Activated CD8-positive, alpha-beta T cell treated with anti-CD3 and anti-CD28 coated beads for 36 hours (primary cell): ENCODE data around the gene EPB41L2. TPM values are rescaled to one million over a fixed set of nuclear protein-coding genes. Genes with fewer than 3 reads are reported as not detected.

ENCODE experiments used
- ATAC-seq: fragments of 200-7000 bp; cut with Tn5 transposase; one replicate; pipeline ENCODE4 v1.10.0; 2021; ENCODE audit warnings: mild to moderate bottlenecking, moderate library complexity
- CTCF ChIA-PET: fragments of 350-600 bp; sonication (Branson Sonifier 250); formaldehyde crosslinking; loops from one replicate; lab custom pipeline; 2021; ENCODE audit warnings: antibody characterized with exemption; lab: Charles Lee
- POLR2A ChIA-PET: fragments of 350-600 bp; sonication (Branson Sonifier 250); formaldehyde crosslinking; loops from one replicate; lab custom pipeline; 2021; ENCODE audit warnings: antibody characterized with exemption; lab: Charles Lee
- DNase-seq: peaks from one replicate; pipeline ENCODE4 v3.0.0-alpha.2; 2020
- H3K27ac Mint-ChIP-seq: one replicate; pipeline ENCODE4 v1.8.0; 2021; ENCODE audit warnings: mild to moderate bottlenecking, mixed read lengths
- H3K27me3 Mint-ChIP-seq: one replicate; pipeline ENCODE4 v1.8.0; 2021; ENCODE audit warnings: mixed read lengths
- H3K36me3 Mint-ChIP-seq: one replicate; pipeline ENCODE4 v1.8.0; 2021; ENCODE audit warnings: low read depth, mixed read lengths
- H3K4me1 Mint-ChIP-seq: one replicate; pipeline ENCODE4 v1.8.0; 2021; ENCODE audit warnings: low read depth, mixed read lengths
- H3K4me3 Mint-ChIP-seq: one replicate; pipeline ENCODE4 v1.8.0; 2021; ENCODE audit warnings: mild to moderate bottlenecking, moderate library complexity, mixed read lengths
- H3K9me3 Mint-ChIP-seq: one replicate; pipeline ENCODE4 v1.8.0; 2021; ENCODE audit warnings: mixed read lengths
- intact Hi-C: fragments of 100-400 bp; cut with micrococcal nuclease; formaldehyde crosslinking; loops from one replicate; pipeline ENCODE4 v1.10.0; 2022
- total RNA-seq, 2 experiments: library from RNA; stranded (reverse); gene quantifications; one replicate each; pipeline ENCODE4 v1.2.3, GENCODE V29; 2021
- TF ChIP-seq, protein P1 (sequence below): fragments of 200-600 bp; IDR thresholded peaks from one replicate; pipeline ENCODE4 v1.8.0; 2022; ENCODE audit warnings: antibody characterized with exemption, mild to moderate bottlenecking

EPB41L2 gene
- total RNA-seq, 2 experiments from 2014 or later = 30.6 to 33.3 TPM

DNA sequence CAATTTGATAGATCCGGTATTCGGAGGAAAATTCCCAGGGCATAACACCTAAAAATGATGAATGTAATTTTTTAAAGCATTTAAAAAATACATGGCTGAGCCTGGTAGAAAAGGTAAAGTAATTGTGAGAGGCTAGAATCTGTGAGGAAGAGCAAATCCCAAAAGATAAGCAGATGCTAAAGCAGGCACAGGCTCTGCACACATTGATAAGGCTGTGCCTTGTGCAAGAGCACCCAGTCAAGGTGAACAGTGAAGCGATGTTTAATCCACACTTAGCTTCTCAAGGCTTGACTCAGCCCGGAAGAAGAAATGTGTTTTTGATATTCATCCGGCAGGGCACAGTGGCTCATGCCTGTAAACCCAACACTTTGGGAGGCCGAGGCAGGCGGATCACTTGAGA lies 5.1 kb upstream of the EPB41L2 start:
- TF ChIP-seq, protein P1, sequence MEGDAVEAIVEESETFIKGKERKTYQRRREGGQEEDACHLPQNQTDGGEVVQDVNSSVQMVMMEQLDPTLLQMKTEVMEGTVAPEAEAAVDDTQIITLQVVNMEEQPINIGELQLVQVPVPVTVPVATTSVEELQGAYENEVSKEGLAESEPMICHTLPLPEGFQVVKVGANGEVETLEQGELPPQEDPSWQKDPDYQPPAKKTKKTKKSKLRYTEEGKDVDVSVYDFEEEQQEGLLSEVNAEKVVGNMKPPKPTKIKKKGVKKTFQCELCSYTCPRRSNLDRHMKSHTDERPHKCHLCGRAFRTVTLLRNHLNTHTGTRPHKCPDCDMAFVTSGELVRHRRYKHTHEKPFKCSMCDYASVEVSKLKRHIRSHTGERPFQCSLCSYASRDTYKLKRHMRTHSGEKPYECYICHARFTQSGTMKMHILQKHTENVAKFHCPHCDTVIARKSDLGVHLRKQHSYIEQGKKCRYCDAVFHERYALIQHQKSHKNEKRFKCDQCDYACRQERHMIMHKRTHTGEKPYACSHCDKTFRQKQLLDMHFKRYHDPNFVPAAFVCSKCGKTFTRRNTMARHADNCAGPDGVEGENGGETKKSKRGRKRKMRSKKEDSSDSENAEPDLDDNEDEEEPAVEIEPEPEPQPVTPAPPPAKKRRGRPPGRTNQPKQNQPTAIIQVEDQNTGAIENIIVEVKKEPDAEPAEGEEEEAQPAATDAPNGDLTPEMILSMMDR = no peak

DNA sequence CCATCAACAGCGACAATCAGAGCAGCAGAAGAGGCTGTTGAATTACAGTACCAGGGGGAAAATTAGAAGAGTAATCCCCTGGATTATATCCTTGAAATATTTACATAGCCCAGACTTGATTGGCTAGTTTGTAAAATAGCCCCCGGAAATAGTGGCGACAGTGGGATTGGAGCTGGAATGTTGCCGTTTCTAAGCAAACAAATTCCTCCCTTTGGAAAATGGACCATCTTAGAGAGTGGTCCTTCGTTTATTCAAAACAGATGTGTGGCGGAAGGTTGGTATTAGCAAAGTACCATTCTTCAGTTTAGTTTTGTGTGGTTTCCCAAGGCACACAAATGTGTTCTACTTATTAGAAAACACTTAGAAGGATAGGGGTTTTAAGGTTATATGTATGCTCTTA lies 4.5 kb upstream of the EPB41L2 start:
- CTCF ChIA-PET = no interaction called here
- H3K27me3 Mint-ChIP-seq = no peaks in the 10 kb centered on the region
- H3K4me1 Mint-ChIP-seq = peaks cover 7% of the 10 kb centered on the region
- TF ChIP-seq, protein P1 = no peak
- POLR2A ChIA-PET = no interaction called here
- H3K4me3 Mint-ChIP-seq = no peak overlapping the region
- H3K27ac Mint-ChIP-seq = no peak overlapping the region
- no peaks in the 10 kb centered on the region for H3K36me3 Mint-ChIP-seq
- ATAC-seq (no peak), DNase-seq (no peak)
- no peaks in the 10 kb centered on the region for H3K9me3 Mint-ChIP-seq
- intact Hi-C loops = no loop called here

More for the DNA sequence above, 5.1 kb upstream of the EPB41L2 start:
- Mint-ChIP-seq H3K27me3 (no peaks in the 10 kb centered on the region), H3K4me1 (peaks cover 7% of the 10 kb centered on the region), H3K4me3 (no peak overlapping the region), H3K9me3 (no peaks in the 10 kb centered on the region), H3K36me3 (no peaks in the 10 kb centered on the region), H3K27ac (no peak overlapping the region)
- intact Hi-C loops = no loop called here
- ATAC-seq (no peak), DNase-seq (no peak)
- CTCF ChIA-PET = no interaction called here
- POLR2A ChIA-PET = no interaction called here

DNA sequence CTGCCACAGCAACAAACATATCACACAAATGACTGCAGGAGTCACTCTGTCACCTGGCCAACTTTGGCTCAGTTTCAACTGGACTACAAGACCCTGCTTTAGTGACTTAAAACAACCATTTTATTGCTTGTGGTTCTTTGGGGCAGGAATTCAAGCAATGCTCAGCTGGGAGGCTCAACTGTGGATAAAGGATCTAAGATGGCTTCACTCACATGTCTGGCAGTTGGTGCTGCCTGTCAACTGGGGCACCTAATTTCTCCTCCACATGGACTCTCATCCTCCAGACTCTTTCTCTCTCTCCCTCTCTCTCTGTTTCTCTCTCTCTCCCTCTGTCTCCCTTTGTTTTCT lies 2.8 kb upstream of the EPB41L2 start:
- Mint-ChIP-seq H3K4me1 (peaks cover 18% of the 10 kb centered on the region), H3K9me3 (no peaks in the 10 kb centered on the region), H3K27me3 (no peaks in the 10 kb centered on the region), H3K27ac (no peak overlapping the region), H3K36me3 (no peaks in the 10 kb centered on the region), H3K4me3 (no peak overlapping the region)
- POLR2A ChIA-PET = no interaction called here
- CTCF ChIA-PET = no interaction called here
- DNase-seq (no peak), ATAC-seq (no peak)
- TF ChIP-seq, protein P1 = no peak
- intact Hi-C loops = no loop called here

DNA sequence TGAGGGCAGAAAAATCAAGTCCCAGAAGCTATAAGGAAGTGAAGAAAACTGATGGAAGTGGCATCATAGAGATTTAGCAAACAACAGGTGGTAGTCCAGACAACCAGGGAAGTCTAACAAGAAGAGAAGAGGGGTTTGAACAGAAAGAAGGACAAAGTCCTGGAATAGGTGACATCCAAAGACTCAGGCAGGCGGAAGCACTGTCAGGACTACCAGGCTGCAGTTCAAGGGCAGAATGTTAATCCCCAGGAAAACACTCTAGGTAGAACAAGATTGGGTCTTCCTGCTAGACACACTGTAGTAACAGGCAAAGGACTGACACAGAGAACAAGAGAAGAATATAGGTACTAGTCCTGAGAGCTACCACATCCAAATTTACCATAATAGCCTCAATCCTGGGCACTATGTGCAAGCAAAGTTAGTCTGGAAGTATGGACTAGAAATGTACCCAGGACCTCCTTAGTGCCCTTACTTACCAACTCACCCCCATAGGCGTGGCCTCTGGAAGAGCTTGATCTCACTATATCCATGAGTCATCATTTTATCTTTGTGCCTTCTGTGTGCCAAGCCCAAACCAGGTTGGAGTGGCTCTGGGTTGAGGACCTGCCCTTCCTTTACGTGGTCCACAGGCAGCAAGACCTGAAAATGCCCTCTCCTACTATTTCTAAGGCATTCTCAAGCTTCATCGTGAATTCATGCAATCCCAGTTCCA lies 2.2 kb upstream of the EPB41L2 start:
- no peak for ATAC-seq
- intact Hi-C loops = no loop called here
- ChIA-PET CTCF (interaction anchor here (1.5 kb wide), 1 partner anchor 180 kb away, joined by 4 read pairs; no protein-coding TSS in a partner anchor), POLR2A (no interaction called here)
- Mint-ChIP-seq H3K9me3 (no peaks in the 10 kb centered on the region), H3K36me3 (no peaks in the 10 kb centered on the region), H3K4me1 (peaks cover 23% of the 10 kb centered on the region), H3K27me3 (no peaks in the 10 kb centered on the region), H3K4me3 (no peak overlapping the region), H3K27ac (no peak overlapping the region)
- TF ChIP-seq, protein P1 = no peak
- no peak for DNase-seq

DNA sequence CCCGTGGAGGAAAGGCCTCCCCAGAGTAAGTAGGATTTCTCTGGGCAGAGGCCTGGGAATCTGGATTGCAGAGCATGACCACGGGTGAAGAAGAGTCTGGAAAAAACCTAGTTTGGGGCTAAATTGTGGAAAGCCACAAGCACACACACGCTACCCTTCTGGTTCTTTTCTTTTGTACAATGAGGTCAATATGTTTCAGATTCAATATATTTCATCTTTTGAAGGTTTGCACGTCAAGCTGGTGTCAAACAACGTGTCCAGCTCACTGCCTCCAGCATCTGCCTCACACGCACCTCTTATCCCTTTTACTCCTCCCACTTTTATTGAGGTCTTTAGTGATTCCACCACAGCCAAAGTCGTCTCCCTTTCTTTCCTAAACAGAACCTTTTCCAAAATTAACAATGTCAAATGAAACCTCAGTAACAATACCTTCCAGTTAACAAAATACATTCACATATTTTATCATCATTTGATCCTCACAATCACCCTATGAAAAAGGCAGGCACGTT lies 773 bp upstream of the EPB41L2 start:
- peak; percentile 2 for ATAC-seq
- Mint-ChIP-seq H3K27ac (no peak overlapping the region), H3K9me3 (no peaks in the 10 kb centered on the region), H3K4me1 (peaks cover 23% of the 10 kb centered on the region), H3K27me3 (no peaks in the 10 kb centered on the region), H3K4me3 (peak overlapping the region; percentile 79), H3K36me3 (no peaks in the 10 kb centered on the region)
- DNase-seq = peak; percentile 12
- CTCF ChIA-PET = interaction anchor here (0.9 to 1.5 kb wide), 2 partner anchors 81 to 179 kb away, joined by 3 to 4 read pairs; no protein-coding TSS in a partner anchor
- intact Hi-C loops = no loop called here
- POLR2A ChIA-PET = interaction anchor here (1.5 kb wide), 1 partner anchor 8 kb away, joined by 5 read pairs; no protein-coding TSS in a partner anchor
- TF ChIP-seq, protein P1 = no peak
